Measurements from ENCODE around the gene PLA2G4D.

The PLA2G4D gene

DNA sequence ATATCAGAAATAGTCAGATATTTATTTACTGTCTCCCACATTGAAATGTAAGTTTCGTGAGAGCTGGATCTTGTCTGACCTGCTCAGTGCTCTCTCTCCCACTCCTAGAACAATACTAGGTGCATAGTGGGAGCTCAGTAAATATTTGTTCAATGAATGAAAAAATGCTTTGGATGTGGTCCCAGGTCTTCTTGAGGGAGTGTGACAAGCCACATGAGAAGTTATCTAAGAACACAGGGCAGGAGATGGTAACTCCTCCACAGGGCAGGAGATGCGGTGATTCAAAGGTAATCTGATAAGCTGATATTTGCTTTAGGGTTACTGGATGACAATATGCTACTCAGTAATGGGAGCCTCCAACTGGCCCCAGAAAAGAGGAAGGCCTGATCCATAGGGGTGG lies 47.8 kb downstream of the PLA2G4D start:
- no peak for ATAC-seq (replicated peaks; ENCODE audit: extremely low read depth, poor library complexity, severe bottlenecking)
- no peak overlapping the region for H3K27ac Mint-ChIP-seq (ENCODE audit: low read depth)
- H3K4me1 Mint-ChIP-seq = no peaks in the 10 kb centered on the region

DNA sequence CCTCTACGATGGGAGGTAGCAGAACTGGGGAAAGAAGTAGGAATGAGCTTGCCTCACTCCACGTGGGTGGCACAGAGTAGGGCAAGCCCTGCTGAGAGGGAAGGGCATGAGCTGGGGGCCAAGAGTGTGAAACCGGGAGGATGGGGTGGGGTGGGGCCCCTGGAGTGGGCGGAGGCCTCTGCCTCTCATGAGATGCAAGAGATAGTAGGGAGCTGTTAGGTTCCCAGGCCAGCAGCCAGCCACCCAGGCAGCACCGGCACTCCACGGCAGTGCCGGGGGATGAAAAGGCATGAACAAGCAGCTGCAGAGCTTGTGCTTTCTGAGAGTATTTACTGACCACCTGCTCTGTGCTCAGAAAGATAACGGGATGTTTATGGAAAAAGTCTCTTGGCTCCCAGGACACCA lies 49.1 kb downstream of the PLA2G4D start:
- Mint-ChIP-seq H3K27ac (ENCODE audit: low read depth) (no peak overlapping the region), H3K9me3 (no peaks in the 10 kb centered on the region), H3K4me3 (no peak overlapping the region), H3K4me1 (no peaks in the 10 kb centered on the region), H3K36me3 (ENCODE audit: insufficient read depth) (no peaks in the 10 kb centered on the region), H3K27me3 (peaks cover 62% of the 10 kb centered on the region)
- DNase-seq (ENCODE audit: low spot score in 2 of 2) (no peak), ATAC-seq (replicated peaks; ENCODE audit: extremely low read depth, poor library complexity, severe bottlenecking) (no peak)

More for the DNA sequence above, 47.8 kb downstream of the PLA2G4D start:
- no peak for DNase-seq (ENCODE audit: low spot score in 2 of 2)
- H3K27me3 Mint-ChIP-seq = peaks cover 52% of the 10 kb centered on the region
- H3K36me3 Mint-ChIP-seq (ENCODE audit: insufficient read depth) = no peaks in the 10 kb centered on the region
- no peaks in the 10 kb centered on the region for H3K9me3 Mint-ChIP-seq
- no peak overlapping the region for H3K4me3 Mint-ChIP-seq

DNA sequence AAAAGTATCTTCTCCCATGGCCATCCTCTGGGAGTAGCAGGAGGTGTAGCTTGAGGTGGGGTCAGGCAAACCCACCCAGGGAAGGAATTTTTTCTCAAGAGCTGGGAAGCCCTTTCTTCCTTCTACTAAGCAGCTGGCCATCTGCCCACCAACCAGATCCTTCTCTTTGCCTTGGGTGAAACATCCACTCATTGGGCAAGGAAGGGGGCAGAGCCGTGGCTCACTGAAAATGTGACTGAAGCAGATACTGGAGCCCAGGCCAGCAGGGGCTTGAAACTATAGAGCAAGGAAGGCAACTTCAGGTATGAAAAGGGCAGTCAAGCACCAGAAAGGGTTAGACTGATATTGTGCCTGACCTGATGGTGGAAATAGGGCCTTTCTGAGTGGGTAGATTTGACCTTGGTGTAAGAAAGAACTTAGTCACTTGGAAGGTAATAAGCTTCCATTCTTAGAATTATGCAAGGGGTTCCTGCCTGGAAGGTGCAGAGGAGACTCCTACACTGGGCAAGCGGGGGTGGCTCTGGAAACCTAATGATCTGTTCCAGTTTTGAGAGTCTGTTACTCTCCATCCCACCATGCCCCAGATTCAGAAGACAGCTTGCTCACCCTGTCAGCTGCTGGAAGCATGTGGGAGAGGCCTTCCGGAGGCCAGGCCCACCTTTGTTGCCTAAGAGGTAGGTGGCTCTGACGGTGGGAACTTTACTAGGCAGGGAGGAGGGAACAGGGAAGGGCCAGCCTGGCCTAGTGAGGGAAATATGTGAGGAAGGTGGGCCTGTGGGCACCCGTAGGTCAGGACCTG lies 51.6 kb downstream of the PLA2G4D start:
- peak overlapping the region; percentile 25 for H3K4me3 Mint-ChIP-seq
- H3K27me3 Mint-ChIP-seq = peaks cover 46% of the 10 kb centered on the region
- no peak overlapping the region for H3K27ac Mint-ChIP-seq (ENCODE audit: low read depth)
- no peaks in the 10 kb centered on the region for H3K36me3 Mint-ChIP-seq (ENCODE audit: insufficient read depth)
- ATAC-seq (replicated peaks; ENCODE audit: extremely low read depth, poor library complexity, severe bottlenecking) (no peak), DNase-seq (ENCODE audit: low spot score in 2 of 2) (no peak)
- H3K4me1 Mint-ChIP-seq = no peaks in the 10 kb centered on the region
- no peaks in the 10 kb centered on the region for H3K9me3 Mint-ChIP-seq

DNA sequence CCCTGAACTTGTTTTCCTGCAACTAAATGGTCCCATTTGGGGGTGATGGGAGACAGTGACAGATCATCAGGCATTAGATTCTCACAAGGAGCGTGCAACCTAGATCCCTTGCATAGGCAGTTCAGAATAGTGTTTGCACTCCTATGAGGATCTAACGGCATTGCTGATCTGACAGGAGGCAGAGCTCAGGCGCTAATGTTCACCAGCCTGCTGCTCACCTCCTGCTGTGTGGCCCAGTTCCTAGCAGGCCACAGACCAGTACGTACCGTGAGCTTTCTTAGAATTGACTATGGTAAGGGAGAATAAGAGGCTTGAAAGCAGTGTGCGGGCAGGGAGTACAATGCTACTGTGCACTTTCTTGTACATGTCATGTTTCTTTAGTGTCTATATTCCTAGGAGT lies 56.0 kb downstream of the PLA2G4D start:
- DNase-seq (ENCODE audit: low spot score in 2 of 2) = no peak
- Mint-ChIP-seq H3K27me3 (peaks cover 17% of the 10 kb centered on the region), H3K36me3 (ENCODE audit: insufficient read depth) (no peaks in the 10 kb centered on the region), H3K27ac (ENCODE audit: low read depth) (no peak overlapping the region), H3K4me3 (no peak overlapping the region), H3K9me3 (no peaks in the 10 kb centered on the region), H3K4me1 (peaks cover 5% of the 10 kb centered on the region)
- ATAC-seq (replicated peaks; ENCODE audit: extremely low read depth, poor library complexity, severe bottlenecking) = no peak

DNA sequence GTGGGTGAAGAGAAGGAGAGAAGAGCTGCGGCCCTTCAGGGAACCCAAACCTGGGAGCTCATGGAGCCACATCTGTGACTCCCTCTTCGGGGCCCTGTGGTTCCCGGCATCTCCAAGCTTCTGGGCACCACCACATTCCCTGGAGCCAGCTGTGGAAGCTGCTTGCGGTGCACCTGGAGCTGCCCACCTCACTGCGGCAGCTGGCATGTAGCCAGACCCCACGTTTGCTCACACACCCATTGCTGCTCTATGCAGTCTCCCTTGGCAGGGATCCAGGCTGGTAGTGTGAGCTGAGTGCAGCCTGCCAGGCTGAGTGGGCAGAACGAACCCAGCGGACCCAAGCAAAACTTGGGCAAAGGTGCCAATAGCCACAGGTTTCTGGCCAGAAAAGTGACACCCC lies 56.7 kb downstream of the PLA2G4D start:
- Mint-ChIP-seq H3K4me3 (no peak overlapping the region), H3K27me3 (peaks cover 17% of the 10 kb centered on the region), H3K27ac (ENCODE audit: low read depth) (no peak overlapping the region), H3K9me3 (no peaks in the 10 kb centered on the region), H3K4me1 (peaks cover 5% of the 10 kb centered on the region), H3K36me3 (ENCODE audit: insufficient read depth) (no peaks in the 10 kb centered on the region)
- DNase-seq (ENCODE audit: low spot score in 2 of 2) (no peak), ATAC-seq (replicated peaks; ENCODE audit: extremely low read depth, poor library complexity, severe bottlenecking) (no peak)

DNA sequence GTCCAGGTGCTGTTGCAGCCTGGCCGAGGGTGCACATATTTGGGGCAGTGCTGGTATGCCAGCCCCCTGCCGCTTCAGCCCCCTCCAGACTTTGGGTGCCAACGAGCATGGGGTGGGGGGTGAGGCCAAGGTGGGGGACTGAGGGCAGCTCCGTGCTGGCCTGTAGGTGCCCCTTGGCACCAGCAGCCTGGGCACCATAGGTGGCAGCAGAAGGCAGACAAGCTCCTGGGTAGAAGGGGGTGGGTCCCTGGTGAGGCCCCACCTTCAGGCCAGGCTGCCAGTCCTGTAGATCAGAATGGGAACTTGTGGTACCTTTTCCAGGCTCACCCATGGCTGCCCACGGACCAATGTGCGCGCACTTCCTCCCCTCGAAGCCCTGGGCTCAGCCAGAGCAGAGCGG lies 57.4 kb downstream of the PLA2G4D start:
- ATAC-seq (replicated peaks; ENCODE audit: extremely low read depth, poor library complexity, severe bottlenecking) (no peak), DNase-seq (ENCODE audit: low spot score in 2 of 2) (no peak)
- Mint-ChIP-seq H3K27me3 (peaks cover 17% of the 10 kb centered on the region), H3K36me3 (ENCODE audit: insufficient read depth) (no peaks in the 10 kb centered on the region), H3K9me3 (no peaks in the 10 kb centered on the region), H3K4me1 (peaks cover 5% of the 10 kb centered on the region), H3K27ac (ENCODE audit: low read depth) (no peak overlapping the region), H3K4me3 (no peak overlapping the region)

DNA sequence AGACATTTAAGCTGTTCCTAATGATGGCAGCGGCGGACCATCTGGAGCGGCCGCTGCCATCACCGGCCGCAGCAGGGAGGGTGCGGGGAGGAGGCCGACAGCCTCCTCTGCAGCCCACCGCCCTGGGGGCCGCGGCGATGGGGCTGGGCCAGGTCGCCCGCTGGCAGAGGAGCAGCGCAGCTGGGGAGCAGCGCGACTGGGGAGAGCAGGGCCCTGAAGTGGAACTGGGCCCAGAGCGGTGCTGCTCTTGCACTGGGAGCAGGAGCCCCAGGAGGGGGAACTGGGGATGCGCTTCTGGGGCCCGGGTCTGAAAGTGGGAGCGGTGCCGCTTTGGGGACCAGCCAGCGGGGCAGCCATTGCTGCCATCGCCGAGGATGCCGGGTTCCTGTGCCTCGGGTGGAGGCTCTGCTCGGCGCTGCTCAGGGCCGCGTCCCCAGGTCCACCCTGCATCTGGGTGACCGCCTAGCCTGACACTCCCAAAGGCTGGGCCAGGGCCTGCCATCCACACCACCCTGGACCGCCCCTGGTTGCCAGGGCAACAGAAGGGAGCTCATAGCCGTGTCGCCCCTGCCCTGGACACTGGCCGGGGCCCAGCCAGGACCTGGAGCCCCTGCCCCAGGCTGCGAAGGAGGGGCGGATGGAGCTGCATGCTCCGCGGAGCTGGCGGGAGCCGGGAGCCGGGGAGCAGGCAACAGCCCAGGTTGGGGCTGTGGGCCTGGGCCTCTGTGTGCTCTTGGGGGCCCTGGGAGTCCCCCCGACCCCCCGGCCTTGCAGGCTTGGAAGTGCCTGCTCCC lies 58.1 kb downstream of the PLA2G4D start:
- no peak for DNase-seq (ENCODE audit: low spot score in 2 of 2)
- H3K36me3 Mint-ChIP-seq (ENCODE audit: insufficient read depth) = no peaks in the 10 kb centered on the region

DNA sequence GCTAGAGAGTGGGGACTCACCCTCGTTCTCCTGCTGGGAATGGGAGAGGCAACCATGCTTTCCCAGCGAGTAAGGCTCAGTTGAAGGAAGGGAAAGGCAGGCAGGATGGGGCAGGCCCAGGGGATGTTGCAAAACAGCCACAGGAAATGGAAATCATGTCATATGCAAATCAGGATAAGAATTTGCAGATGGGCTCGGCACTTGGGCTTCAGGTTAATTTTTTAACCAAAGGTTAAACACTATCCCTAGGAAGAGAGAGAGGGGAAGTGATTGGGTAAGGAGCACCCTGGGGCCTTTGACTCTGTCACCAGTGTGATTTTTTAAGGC lies 59.0 kb downstream of the PLA2G4D start:
- Mint-ChIP-seq H3K36me3 (ENCODE audit: insufficient read depth) (no peaks in the 10 kb centered on the region), H3K27me3 (peaks cover 12% of the 10 kb centered on the region), H3K9me3 (no peaks in the 10 kb centered on the region), H3K4me1 (peaks cover 5% of the 10 kb centered on the region), H3K27ac (ENCODE audit: low read depth) (no peak overlapping the region), H3K4me3 (no peak overlapping the region)
- DNase-seq (ENCODE audit: low spot score in 2 of 2) = no peak
- ATAC-seq (replicated peaks; ENCODE audit: extremely low read depth, poor library complexity, severe bottlenecking) = no peak

More for the DNA sequence above, 58.1 kb downstream of the PLA2G4D start:
- Mint-ChIP-seq H3K27ac (ENCODE audit: low read depth) (no peak overlapping the region), H3K4me1 (peaks cover 5% of the 10 kb centered on the region), H3K27me3 (peaks cover 17% of the 10 kb centered on the region), H3K4me3 (no peak overlapping the region), H3K9me3 (no peaks in the 10 kb centered on the region)
- ATAC-seq (replicated peaks; ENCODE audit: extremely low read depth, poor library complexity, severe bottlenecking) = no peak

DNA sequence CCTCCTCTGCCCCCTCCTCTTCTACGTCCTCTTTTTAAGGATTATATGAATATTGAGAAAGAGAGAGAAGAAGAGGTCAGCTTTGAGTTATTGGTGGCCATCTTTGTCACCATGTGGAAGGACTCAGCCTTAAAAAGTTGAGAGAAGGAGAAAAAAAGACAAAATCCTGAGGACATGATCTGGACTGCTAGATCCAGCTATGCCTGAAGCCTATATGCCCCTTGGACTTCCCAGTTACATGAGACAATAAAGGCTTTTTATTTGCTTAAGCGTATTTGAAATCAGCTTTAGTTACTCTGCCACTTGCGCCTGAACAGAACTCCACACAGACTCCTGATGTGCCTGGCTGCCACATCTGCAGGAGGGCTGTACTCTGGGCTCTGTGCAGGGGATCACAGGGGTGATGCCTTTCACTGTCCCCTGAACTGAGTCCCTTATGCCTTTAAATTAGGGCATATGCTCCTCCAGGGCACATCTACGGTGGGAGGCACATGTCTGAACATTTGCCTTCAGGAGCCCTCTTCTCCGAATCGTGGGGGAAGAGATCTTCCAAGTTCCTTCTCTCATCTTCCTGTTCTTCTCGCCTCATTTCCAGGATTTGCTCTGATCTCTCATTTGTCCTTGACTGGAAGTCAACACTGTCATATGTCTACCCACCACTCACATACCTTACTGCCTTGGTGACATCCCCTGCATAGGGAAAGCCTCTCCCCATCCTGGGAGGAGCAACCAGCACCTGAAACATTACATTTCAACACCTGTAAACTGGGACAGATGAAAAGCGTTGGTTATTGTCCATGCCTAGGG lies 59.5 kb downstream of the PLA2G4D start:
- Mint-ChIP-seq H3K4me3 (no peak overlapping the region), H3K36me3 (ENCODE audit: insufficient read depth) (no peaks in the 10 kb centered on the region), H3K27me3 (peaks cover 10% of the 10 kb centered on the region), H3K4me1 (peaks cover 5% of the 10 kb centered on the region), H3K9me3 (no peaks in the 10 kb centered on the region), H3K27ac (ENCODE audit: low read depth) (no peak overlapping the region)
- ATAC-seq (replicated peaks; ENCODE audit: extremely low read depth, poor library complexity, severe bottlenecking) (no peak), DNase-seq (ENCODE audit: low spot score in 2 of 2) (no peak)

DNA sequence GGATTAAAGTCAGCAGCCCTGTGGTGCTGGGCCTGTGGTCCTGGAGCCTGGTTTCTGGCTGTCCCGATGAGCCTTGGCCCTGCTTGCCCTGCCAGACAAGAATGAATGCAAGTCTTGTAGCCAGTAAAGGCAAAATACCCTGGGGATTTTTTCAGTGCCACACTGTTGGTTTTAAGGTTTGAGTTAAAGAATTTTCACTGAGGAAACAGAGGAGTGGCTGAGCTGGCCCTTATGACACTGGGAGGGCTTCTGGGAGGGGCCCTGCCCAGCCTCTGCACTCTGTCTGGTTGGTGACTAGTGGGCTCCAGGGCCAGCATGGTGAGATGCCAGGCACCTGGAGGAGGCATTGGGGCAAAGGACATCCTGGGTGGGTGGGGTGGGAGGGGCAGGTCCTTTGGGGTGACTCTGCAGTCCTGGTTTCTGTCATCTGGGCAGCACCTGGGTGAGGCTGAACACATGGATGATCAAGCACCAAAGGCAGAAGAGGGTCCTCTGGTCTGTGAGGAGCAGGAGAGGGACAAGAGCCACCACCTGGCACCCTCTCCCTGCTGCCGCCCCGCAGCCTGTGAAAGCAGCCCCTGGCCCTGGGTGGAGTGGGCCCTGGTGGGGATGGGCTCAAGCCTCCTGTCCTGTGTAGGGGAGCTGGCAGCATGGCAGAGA lies 61.0 kb downstream of the PLA2G4D start:
- Mint-ChIP-seq H3K4me1 (peaks cover 5% of the 10 kb centered on the region), H3K27me3 (peaks cover 10% of the 10 kb centered on the region), H3K4me3 (no peak overlapping the region), H3K36me3 (ENCODE audit: insufficient read depth) (peaks cover 3% of the 10 kb centered on the region), H3K27ac (ENCODE audit: low read depth) (no peak overlapping the region), H3K9me3 (no peaks in the 10 kb centered on the region)
- no peak for ATAC-seq (replicated peaks; ENCODE audit: extremely low read depth, poor library complexity, severe bottlenecking)
- no peak for DNase-seq (ENCODE audit: low spot score in 2 of 2)

DNA sequence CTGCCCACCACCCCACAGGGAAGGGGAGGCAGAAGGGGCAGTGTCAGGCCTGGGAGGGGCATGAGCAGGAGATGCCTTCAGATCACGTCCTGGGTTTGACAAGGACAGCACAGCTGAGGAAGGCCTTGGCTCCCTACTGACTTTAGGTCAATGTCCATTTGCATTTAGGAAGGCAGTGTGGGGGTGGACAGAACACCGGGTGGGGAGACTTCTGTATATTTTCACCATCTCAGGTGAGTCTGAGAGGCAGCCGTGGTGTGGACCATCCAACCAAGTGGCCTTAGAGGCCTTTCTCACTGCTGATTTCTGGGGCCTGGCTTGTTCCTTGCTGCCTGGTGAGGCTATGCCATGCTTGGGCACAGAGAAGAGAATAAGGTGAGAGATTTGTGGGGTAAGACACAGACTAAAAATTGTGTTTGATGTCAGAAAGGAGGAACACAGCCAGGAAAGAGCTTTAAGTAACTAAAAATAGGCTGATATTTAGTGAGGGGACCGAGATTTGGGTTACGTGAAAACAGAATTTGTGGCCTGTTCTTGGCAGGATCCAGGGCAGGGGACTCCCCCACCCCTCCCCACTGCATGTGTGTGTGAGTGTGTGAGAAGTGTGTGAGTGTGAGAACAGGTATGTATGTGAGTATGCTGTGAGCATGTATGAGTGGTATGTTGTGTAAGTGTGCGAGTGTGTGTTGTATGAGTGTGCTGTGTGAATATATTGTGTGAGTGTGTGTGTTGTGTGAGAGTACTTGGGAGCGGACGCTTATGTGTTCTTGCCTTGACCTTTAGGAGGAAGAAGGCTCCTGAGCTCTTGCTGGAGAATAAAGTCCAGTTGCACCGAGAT lies 61.8 kb downstream of the PLA2G4D start:
- ATAC-seq (replicated peaks; ENCODE audit: extremely low read depth, poor library complexity, severe bottlenecking) (no peak), DNase-seq (ENCODE audit: low spot score in 2 of 2) (no peak)
- peaks cover 5% of the 10 kb centered on the region for H3K4me1 Mint-ChIP-seq
- H3K4me3 Mint-ChIP-seq = no peak overlapping the region
- H3K27ac Mint-ChIP-seq (ENCODE audit: low read depth) = no peak overlapping the region
- no peaks in the 10 kb centered on the region for H3K9me3 Mint-ChIP-seq
- H3K27me3 Mint-ChIP-seq = peaks cover 16% of the 10 kb centered on the region
- H3K36me3 Mint-ChIP-seq (ENCODE audit: insufficient read depth) = peaks cover 3% of the 10 kb centered on the region
